Neural progenitor cell (in vitro differentiated cells): ENCODE measurements around the gene RTN4RL2. TPM values are rescaled to one million over a fixed set of nuclear protein-coding genes. Genes with fewer than 3 reads are reported as not detected.

Experiments
- DNase-seq: peaks from one replicate; pipeline ENCODE4 v3.0.0-alpha.2; 2016; ENCODE audit warnings: low spot score
- H2AFZ ChIP-seq: fragments of 200-600 bp; sonication (generic); replicated peaks from 2 replicates; pipeline ENCODE4 v1.6.1; 2016; ENCODE audit warnings: antibody characterized with exemption
- H3F3A ChIP-seq: fragments of 200-600 bp; sonication (generic); 2 replicates; pipeline ENCODE4 v1.6.1; 2016; ENCODE audit warnings: antibody characterized with exemption, low read depth
- H3K27ac ChIP-seq: fragments of 200-600 bp; sonication (generic); 2 replicates; pipeline ENCODE4 v1.5.1; 2016; ENCODE audit warnings: mild to moderate bottlenecking
- H3K27me3 ChIP-seq: fragments of 200-600 bp; sonication (generic); 2 replicates; pipeline ENCODE4 v1.6.1; 2016; ENCODE audit warnings: mild to moderate bottlenecking, moderate library complexity
- H3K36me3 ChIP-seq: fragments of 200-600 bp; sonication (generic); 2 replicates; pipeline ENCODE4 v1.5.1; 2016
- H3K4me1 ChIP-seq: fragments of 200-600 bp; sonication (generic); 2 replicates; pipeline ENCODE4 v1.6.1; 2016; ENCODE audit warnings: mixed run types
- H3K4me2 ChIP-seq: fragments of 200-600 bp; sonication (generic); 2 replicates; pipeline ENCODE4 v1.6.1; 2016
- H3K4me3 ChIP-seq: fragments of 200-600 bp; sonication (generic); 2 replicates; pipeline ENCODE4 v1.5.1; 2016
- H3K79me2 ChIP-seq: fragments of 200-600 bp; sonication (generic); 2 replicates; pipeline ENCODE4 v1.6.1; 2016; ENCODE audit warnings: low read depth
- H3K9ac ChIP-seq: fragments of 200-600 bp; sonication (generic); 2 replicates; pipeline ENCODE4 v1.6.1; 2016
- H3K9me3 ChIP-seq: fragments of 200-600 bp; sonication (generic); 2 replicates; pipeline ENCODE4 v1.5.1; 2016; ENCODE audit warnings: low read depth
- H4K20me1 ChIP-seq: fragments of 200-600 bp; sonication (generic); 2 replicates; pipeline ENCODE4 v1.6.1; 2016; ENCODE audit warnings: low read depth
- H3K27ac Mint-ChIP-seq: 3 replicates; pipeline ENCODE4 v1.8.0; 2021; ENCODE audit warnings: mixed read lengths
- H3K27me3 Mint-ChIP-seq: 2 replicates; pipeline ENCODE4 v1.8.0; 2022; ENCODE audit warnings: low read depth, mild to moderate bottlenecking, inconsistent platforms, moderate library complexity, mixed read lengths; ENCODE audit not compliant: insufficient read depth
- H3K36me3 Mint-ChIP-seq: 3 replicates; pipeline ENCODE4 v1.8.0; 2021; ENCODE audit warnings: mixed read lengths
- H3K4me1 Mint-ChIP-seq: 3 replicates; pipeline ENCODE4 v1.8.0; 2021; ENCODE audit warnings: mixed read lengths
- H3K4me3 Mint-ChIP-seq: 3 replicates; pipeline ENCODE4 v1.8.0; 2021; ENCODE audit warnings: mild to moderate bottlenecking, moderate library complexity, mixed read lengths
- H3K9me3 Mint-ChIP-seq: 3 replicates; pipeline ENCODE4 v1.8.0; 2020; ENCODE audit warnings: mixed read lengths
- EZH2 ChIP-seq: fragments of 200-600 bp; sonication (generic); IDR thresholded peaks from 2 replicates; pipeline ENCODE4 v1.6.1; 2017; ENCODE audit warnings: antibody characterized with exemption, mild to moderate bottlenecking, moderate library complexity
- EZH2phosphoT487 ChIP-seq: fragments of 200-600 bp; sonication (generic); IDR thresholded peaks from 2 replicates; pipeline ENCODE4 v1.6.1; 2017; ENCODE audit warnings: antibody characterized with exemption
- total RNA-seq: library from RNA; depleted of rRNA; stranded (reverse); fragments of >200 nt; gene quantifications from 2 replicates; pipeline ENCODE4 v1.2.3, GENCODE V29; 2015; ENCODE audit warnings: low replicate concordance
- TF ChIP-seq, protein P1 (sequence below): fragments of 200-600 bp; sonication (generic); IDR thresholded peaks from 2 replicates; pipeline ENCODE4 v1.5.1; 2017; ENCODE audit warnings: antibody characterized with exemption, mild to moderate bottlenecking

The RTN4RL2 gene
- total RNA-seq, 1 donor from 2014 or later, result 0.13 TPM

DNA sequence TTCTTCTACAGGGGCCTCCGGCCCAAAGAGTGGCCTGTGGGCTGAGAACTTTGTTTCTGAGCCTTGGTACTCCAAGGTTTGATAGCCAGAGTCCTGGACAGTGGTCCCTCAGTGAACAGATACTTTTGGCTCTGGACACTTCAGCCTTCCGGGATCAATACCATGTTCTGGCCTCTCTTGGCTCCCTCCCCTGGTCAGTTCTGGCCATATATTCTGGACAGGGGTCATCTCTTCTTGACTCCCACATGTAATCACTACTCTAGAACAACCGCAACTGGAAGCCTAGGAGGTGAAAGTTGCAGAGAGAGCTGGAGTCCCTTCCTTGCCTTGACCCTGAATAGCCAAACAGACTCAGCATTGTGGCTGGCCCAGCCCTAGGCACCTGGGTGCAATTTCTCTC is 2.3 kb downstream of the RTN4RL2 start:
- H3K9ac ChIP-seq, result no peak overlapping the region
- H3K79me2 ChIP-seq, result no peaks in the 10 kb centered on the region
- H3F3A ChIP-seq, result peaks cover 21% of the 10 kb centered on the region
- H3K4me3 ChIP-seq, result no peak overlapping the region
- H3K9me3 Mint-ChIP-seq, result no peaks in the 10 kb centered on the region
- peak overlapping the region; percentile 53 for H3K4me2 ChIP-seq
- peaks cover 39% of the 10 kb centered on the region for H3K4me1 Mint-ChIP-seq
- no peaks in the 10 kb centered on the region for H3K9me3 ChIP-seq
- no peaks in the 10 kb centered on the region for H3K36me3 ChIP-seq
- no peak overlapping the region for H2AFZ ChIP-seq
- H3K27me3 ChIP-seq, result peaks cover 59% of the 10 kb centered on the region
- H3K4me1 ChIP-seq, result peaks cover 37% of the 10 kb centered on the region
- TF ChIP-seq, protein P1, sequence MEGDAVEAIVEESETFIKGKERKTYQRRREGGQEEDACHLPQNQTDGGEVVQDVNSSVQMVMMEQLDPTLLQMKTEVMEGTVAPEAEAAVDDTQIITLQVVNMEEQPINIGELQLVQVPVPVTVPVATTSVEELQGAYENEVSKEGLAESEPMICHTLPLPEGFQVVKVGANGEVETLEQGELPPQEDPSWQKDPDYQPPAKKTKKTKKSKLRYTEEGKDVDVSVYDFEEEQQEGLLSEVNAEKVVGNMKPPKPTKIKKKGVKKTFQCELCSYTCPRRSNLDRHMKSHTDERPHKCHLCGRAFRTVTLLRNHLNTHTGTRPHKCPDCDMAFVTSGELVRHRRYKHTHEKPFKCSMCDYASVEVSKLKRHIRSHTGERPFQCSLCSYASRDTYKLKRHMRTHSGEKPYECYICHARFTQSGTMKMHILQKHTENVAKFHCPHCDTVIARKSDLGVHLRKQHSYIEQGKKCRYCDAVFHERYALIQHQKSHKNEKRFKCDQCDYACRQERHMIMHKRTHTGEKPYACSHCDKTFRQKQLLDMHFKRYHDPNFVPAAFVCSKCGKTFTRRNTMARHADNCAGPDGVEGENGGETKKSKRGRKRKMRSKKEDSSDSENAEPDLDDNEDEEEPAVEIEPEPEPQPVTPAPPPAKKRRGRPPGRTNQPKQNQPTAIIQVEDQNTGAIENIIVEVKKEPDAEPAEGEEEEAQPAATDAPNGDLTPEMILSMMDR, result no peak
- TF ChIP-seq EZH2phosphoT487 (no peak), EZH2 (no peak)
- no peaks in the 10 kb centered on the region for H3K36me3 Mint-ChIP-seq
- H4K20me1 ChIP-seq, result peaks cover 20% of the 10 kb centered on the region
- H3K27ac ChIP-seq, result no peak overlapping the region
- no peak for DNase-seq
- H3K4me3 Mint-ChIP-seq, result peak overlapping the region; percentile 77
- peaks cover 30% of the 10 kb centered on the region for H3K27me3 Mint-ChIP-seq
- no peak overlapping the region for H3K27ac Mint-ChIP-seq

GRCh38 chr11:57463671-57464538 is 3.6 kb downstream of the RTN4RL2 start:
- peaks cover 31% of the 10 kb centered on the region for H3K4me1 Mint-ChIP-seq
- Histone ChIP-seq H3F3A (peaks cover 21% of the 10 kb centered on the region), H3K4me3 (no peak overlapping the region), H3K9me3 (no peaks in the 10 kb centered on the region), H3K9ac (no peak overlapping the region), H3K79me2 (no peaks in the 10 kb centered on the region), H3K27me3 (peaks cover 46% of the 10 kb centered on the region), H4K20me1 (peaks cover 20% of the 10 kb centered on the region), H2AFZ (no peak overlapping the region), H3K27ac (no peak overlapping the region), H3K4me1 (peaks cover 36% of the 10 kb centered on the region), H3K36me3 (no peaks in the 10 kb centered on the region), H3K4me2 (peak overlapping the region; percentile 53)
- peak overlapping the region; percentile 77 for H3K4me3 Mint-ChIP-seq
- H3K27ac Mint-ChIP-seq, result peak overlapping the region; percentile 78
- no peaks in the 10 kb centered on the region for H3K9me3 Mint-ChIP-seq
- TF ChIP-seq EZH2phosphoT487 (no peak), EZH2 (no peak)
- TF ChIP-seq, protein P1, result no peak
- H3K36me3 Mint-ChIP-seq, result peaks cover 2% of the 10 kb centered on the region
- H3K27me3 Mint-ChIP-seq, result peaks cover 21% of the 10 kb centered on the region
- peak; percentile 68 for DNase-seq

- H3K27ac Mint-ChIP-seq, result peak overlapping the region; percentile 51
- Histone ChIP-seq H3K9ac (no peak overlapping the region), H3F3A (peaks cover 21% of the 10 kb centered on the region), H3K4me2 (no peak overlapping the region), H2AFZ (no peak overlapping the region), H3K4me3 (no peak overlapping the region), H3K4me1 (peaks cover 28% of the 10 kb centered on the region), H3K79me2 (no peaks in the 10 kb centered on the region), H4K20me1 (peaks cover 18% of the 10 kb centered on the region), H3K27ac (no peak overlapping the region), H3K27me3 (peaks cover 38% of the 10 kb centered on the region), H3K9me3 (no peaks in the 10 kb centered on the region), H3K36me3 (no peaks in the 10 kb centered on the region)
- TF ChIP-seq, protein P1, result no peak
- no peak for TF ChIP-seq EZH2phosphoT487
- TF ChIP-seq EZH2, result no peak
- H3K9me3 Mint-ChIP-seq, result no peaks in the 10 kb centered on the region
- H3K4me3 Mint-ChIP-seq, result no peak overlapping the region
- peaks cover 2% of the 10 kb centered on the region for H3K36me3 Mint-ChIP-seq
- H3K4me1 Mint-ChIP-seq, result peaks cover 26% of the 10 kb centered on the region
- H3K27me3 Mint-ChIP-seq, result peaks cover 17% of the 10 kb centered on the region
- no peak for DNase-seq
Measured at GRCh38 chr11:57464539-57465181, 4.3 kb downstream of the RTN4RL2 start.
